GM23248 (cell line): ENCODE data around the gene CHST12.

Experiments used
- EZH2 ChIP-seq: fragments of 200-600 bp; sonication (generic); IDR thresholded peaks from 2 replicates; pipeline ENCODE4 v1.6.1; 2018; ENCODE audit warnings: antibody characterized with exemption, mild to moderate bottlenecking; ENCODE audit not compliant: insufficient read depth, poor library complexity, severe bottlenecking
- EZH2phosphoT487 ChIP-seq: fragments of 200-600 bp; sonication (generic); IDR thresholded peaks from 2 replicates; pipeline ENCODE4 v1.6.1; 2018; ENCODE audit warnings: antibody characterized with exemption, moderate library complexity, mild to moderate bottlenecking, low read depth; ENCODE audit not compliant: insufficient read depth

DNA sequence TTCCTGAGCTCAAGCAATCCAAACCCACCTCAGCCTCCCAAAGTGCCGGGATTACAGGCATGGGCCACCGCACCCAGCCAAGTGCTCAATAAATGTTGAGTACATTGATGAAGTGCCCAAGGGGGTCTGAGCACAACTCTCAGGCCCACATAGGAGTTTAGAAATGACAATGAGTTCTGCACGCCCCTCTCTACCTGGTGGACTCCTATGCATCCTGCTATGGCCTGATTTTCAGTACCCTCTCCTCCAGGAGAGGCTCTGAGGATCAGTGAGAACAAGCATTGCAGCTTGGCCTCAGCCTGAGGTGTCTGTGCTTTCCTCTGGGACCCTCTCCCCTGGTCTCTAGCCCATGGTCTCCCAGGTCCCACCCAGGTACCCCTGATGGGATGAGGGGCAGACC lies 93.7 kb downstream of the CHST12 start:
- TF ChIP-seq EZH2, result no peak
- TF ChIP-seq EZH2phosphoT487, result no peak
